Measurements from ENCODE around the gene LOXL3. TPM values are rescaled to one million over a fixed set of nuclear protein-coding genes. Genes with fewer than 3 reads are reported as not detected.

LOXL3 gene
- total and polyA plus RNA-seq, 2 donors (not counting 1 experiment from before 2014, with no cell fraction given): 0.97 to 1.2 TPM

DNA sequence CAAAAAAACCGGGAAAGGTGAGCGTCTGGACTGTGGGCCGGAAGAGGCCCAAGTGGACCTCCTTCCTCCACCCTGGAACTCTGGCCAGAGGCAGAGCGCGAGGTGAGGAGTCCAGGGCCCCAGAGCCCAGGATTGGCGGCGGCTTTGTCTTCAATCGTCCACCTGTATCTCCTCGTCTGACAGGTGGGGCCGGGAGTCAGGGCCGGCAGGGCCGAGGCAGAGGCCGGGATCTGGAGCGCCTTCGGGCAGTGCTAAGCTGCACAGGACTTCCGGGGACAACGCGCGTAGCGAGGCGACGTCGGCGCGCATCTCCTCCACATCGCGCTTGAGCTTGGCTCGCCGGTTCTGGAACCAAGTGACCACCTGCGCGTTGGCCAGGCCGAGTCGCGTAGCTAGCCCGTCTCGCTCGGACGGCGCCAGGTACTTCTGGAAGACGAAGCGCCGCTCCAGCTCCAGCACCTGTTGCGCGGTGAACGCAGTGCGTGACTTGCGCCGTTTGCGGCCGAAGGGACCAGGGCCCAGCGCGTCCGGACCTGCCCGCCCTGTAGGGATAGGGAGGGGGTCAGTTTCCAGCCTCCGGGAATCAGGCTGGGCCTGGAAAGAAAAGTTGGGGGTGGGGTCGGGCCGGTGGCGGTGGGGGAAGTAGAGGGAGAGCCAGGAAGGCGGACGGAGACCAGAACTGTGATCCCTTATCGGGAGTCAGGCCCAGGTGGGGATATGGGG is 55.8 kb downstream of the LOXL3 start:
- H3K27ac ChIP-seq (ENCODE audit: low read length in 2 of 2): no peak overlapping the region

More for the DNA sequence above, 55.8 kb downstream of the LOXL3 start:
- Histone ChIP-seq H3K79me2 (ENCODE audit: control insufficient read depth, insufficient read depth, low read length) (no peaks in the 10 kb centered on the region), H2AFZ (ENCODE audit: insufficient read depth, low read depth, low read length, poor library complexity, severe bottlenecking) (peak overlapping the region; percentile 64), H4K20me1 (ENCODE audit: control insufficient read depth, insufficient read depth, low read length, poor library complexity, severe bottlenecking) (no peaks in the 10 kb centered on the region), H3K9me3 (ENCODE audit: control extremely low read depth in 1 of 3, control insufficient read depth in 2 of 3, insufficient read depth in 1 of 3, low read length in 2 of 3) (peaks cover 0 to 22% (median 0%) of the 10 kb centered on the region in 3 donors), H3K4me1 (ENCODE audit: control insufficient read depth in 2 of 2, insufficient read depth in 2 of 2, low read length in 2 of 2) (peaks cover 39 to 41% of the 10 kb centered on the region in 2 donors), H3K4me3 (ENCODE audit: control extremely low read depth in 1 of 5, extremely low read depth in 1 of 5, insufficient read depth in 1 of 5, low read depth in 2 of 5, low read length in 4 of 5) (peak overlapping the region in 4 of 5 experiments; percentile 30 to 69 (median 51)), H3K27me3 (replicated peaks in 1 of 4; ENCODE audit: control extremely low read depth in 1 of 4, control insufficient read depth in 3 of 4, insufficient read depth in 4 of 4, low read length in 3 of 4) (peaks cover 0 to 60% (median 32%) of the 10 kb centered on the region in 4 experiments), H3K4me2 (replicated peaks; ENCODE audit: low read depth, low read length, poor library complexity, severe bottlenecking) (peak overlapping the region; percentile 91), H3K36me3 (replicated peaks in 1 of 2; ENCODE audit: control extremely low read depth in 1 of 2, control insufficient read depth in 1 of 2, extremely low read depth in 1 of 2, insufficient read depth in 2 of 2, low read length in 1 of 2) (peaks cover 0 to 13% of the 10 kb centered on the region in 2 experiments), H3K9ac (ENCODE audit: low read length) (peak overlapping the region; percentile 70)
- no peak for TF ChIP-seq EZH2 (IDR thresholded peaks at IDR 0.05; ENCODE audit: borderline replicate concordance, insufficient read depth, low read depth, low read length, poor library complexity, severe bottlenecking)
- no peak for TF ChIP-seq CTCF (IDR thresholded peaks at IDR 0.05)
- intact Hi-C loops (cut with micrococcal nuclease): loop anchor here (5.0 kb wide), 1 partner anchor 34 kb away; no protein-coding TSS in a partner anchor
- no peak for ATAC-seq (ENCODE audit: low read depth)
- CTCF ChIA-PET: interaction anchor here (0.6 to 1.7 kb wide), 3 partner anchors 9 to 62 kb away, joined by 3 to 6 read pairs (median 4); partner anchors contain the start of gene PCGF1
- POLR2A ChIA-PET: interaction anchor here (0.5 to 1.9 kb wide), 5 partner anchors 9 to 149 kb away, joined by 3 to 7 read pairs (median 3); partner anchors contain the start of genes AUP1, HTRA2 and PCGF1
- Mint-ChIP-seq H3K4me3 (peak overlapping the region; percentile 92), H3K4me1 (peaks cover 38% of the 10 kb centered on the region), H3K27me3 (peaks cover 44% of the 10 kb centered on the region), H3K9me3 (ENCODE audit: insufficient read depth) (no peaks in the 10 kb centered on the region), H3K27ac (peak overlapping the region; percentile 64)
- WGBS (ENCODE audit: insufficient coverage): 9% methylated on average over 61 of the region's 61 CpGs
- peak; percentile 57 for DNase-seq
